ENCODE data around the gene KCNH5.

KCNH5 gene

DNA sequence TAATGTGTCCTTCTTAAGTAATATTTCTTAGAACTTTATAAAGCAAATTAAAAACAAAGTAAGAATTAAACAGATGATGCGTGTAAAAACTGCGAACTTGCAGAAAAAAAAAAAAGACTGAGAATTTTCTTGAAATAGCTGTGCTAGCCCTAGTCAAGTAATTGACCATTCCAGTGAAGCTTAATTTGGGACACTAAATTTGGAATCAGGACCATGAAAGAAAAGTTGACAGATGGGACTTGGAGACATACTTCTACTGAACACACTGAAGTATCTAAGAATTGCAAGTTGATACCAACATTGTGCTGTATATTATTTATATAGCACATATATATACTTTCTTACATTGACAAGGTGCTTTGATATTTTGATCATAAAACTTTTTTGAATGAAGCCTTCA lies 386.6 kb downstream of the KCNH5 start:
- H3K9ac ChIP-seq (ENCODE audit: low read depth, low read length, poor library complexity, severe bottlenecking) = no peak overlapping the region
- no peaks in the 10 kb centered on the region for H3K36me3 ChIP-seq (ENCODE audit: insufficient read depth, low read length)
- TF ChIP-seq, protein P1, sequence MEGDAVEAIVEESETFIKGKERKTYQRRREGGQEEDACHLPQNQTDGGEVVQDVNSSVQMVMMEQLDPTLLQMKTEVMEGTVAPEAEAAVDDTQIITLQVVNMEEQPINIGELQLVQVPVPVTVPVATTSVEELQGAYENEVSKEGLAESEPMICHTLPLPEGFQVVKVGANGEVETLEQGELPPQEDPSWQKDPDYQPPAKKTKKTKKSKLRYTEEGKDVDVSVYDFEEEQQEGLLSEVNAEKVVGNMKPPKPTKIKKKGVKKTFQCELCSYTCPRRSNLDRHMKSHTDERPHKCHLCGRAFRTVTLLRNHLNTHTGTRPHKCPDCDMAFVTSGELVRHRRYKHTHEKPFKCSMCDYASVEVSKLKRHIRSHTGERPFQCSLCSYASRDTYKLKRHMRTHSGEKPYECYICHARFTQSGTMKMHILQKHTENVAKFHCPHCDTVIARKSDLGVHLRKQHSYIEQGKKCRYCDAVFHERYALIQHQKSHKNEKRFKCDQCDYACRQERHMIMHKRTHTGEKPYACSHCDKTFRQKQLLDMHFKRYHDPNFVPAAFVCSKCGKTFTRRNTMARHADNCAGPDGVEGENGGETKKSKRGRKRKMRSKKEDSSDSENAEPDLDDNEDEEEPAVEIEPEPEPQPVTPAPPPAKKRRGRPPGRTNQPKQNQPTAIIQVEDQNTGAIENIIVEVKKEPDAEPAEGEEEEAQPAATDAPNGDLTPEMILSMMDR (conservative IDR thresholded peaks at IDR 0.05; ENCODE audit: low read length) = no peak
- no peak for TF ChIP-seq EZH2phosphoT487 (IDR thresholded peaks at IDR 0.05; ENCODE audit: borderline replicate concordance)
- no peak overlapping the region for H3K4me3 ChIP-seq (ENCODE audit: low read length, poor library complexity, severe bottlenecking)
- no peak overlapping the region for H2AFZ ChIP-seq (ENCODE audit: low read length)
- no peaks in the 10 kb centered on the region for H3K27me3 ChIP-seq (ENCODE audit: insufficient read depth, low read length, poor library complexity, severe bottlenecking)
- no peaks in the 10 kb centered on the region for H3K4me1 ChIP-seq (ENCODE audit: insufficient read depth, low read length, poor library complexity, severe bottlenecking)
- H3K9me3 ChIP-seq (ENCODE audit: insufficient read depth, low read depth, low read length) = no peaks in the 10 kb centered on the region
- no peaks in the 10 kb centered on the region for H4K20me1 ChIP-seq (ENCODE audit: insufficient read depth, low read length, poor library complexity, severe bottlenecking)
- H3K4me2 ChIP-seq (ENCODE audit: low read depth, low read length, poor library complexity, severe bottlenecking) = no peak overlapping the region
- H3K79me2 ChIP-seq (ENCODE audit: insufficient read depth, low read length) = no peaks in the 10 kb centered on the region
- H3K9me2 ChIP-seq (replicated peaks; ENCODE audit: low read depth, low read length) = no peaks in the 10 kb centered on the region
- no peaks in the 10 kb centered on the region for H3F3A ChIP-seq (ENCODE audit: low read depth)

DNA sequence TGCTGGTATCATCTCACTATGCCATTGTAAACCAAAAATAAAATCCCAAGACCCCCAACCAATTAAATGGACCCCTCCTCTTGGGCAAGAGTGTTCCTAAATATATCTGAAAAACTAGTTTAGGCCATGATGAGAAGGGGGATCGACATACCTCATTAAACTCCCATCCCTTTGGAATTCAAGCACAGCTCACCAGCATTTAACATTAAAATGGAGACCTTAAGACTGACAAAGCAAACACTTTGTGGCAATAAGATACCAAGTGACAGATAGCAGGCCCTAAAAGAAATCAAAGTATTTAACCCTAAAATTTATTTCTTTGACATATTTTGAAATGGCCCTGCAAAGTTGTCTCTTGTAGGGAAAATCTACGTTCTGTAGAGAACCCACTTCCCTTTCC lies 387.9 kb downstream of the KCNH5 start:
- Histone ChIP-seq H3K27me3 (ENCODE audit: insufficient read depth, low read length, poor library complexity, severe bottlenecking) (no peaks in the 10 kb centered on the region), H3K4me3 (ENCODE audit: low read length, poor library complexity, severe bottlenecking) (no peak overlapping the region), H3F3A (ENCODE audit: low read depth) (no peaks in the 10 kb centered on the region), H4K20me1 (ENCODE audit: insufficient read depth, low read length, poor library complexity, severe bottlenecking) (no peaks in the 10 kb centered on the region), H3K9ac (ENCODE audit: low read depth, low read length, poor library complexity, severe bottlenecking) (no peak overlapping the region), H3K9me3 (ENCODE audit: insufficient read depth, low read depth, low read length) (no peaks in the 10 kb centered on the region), H2AFZ (ENCODE audit: low read length) (no peak overlapping the region), H3K79me2 (ENCODE audit: insufficient read depth, low read length) (no peaks in the 10 kb centered on the region), H3K36me3 (ENCODE audit: insufficient read depth, low read length) (no peaks in the 10 kb centered on the region), H3K4me1 (ENCODE audit: insufficient read depth, low read length, poor library complexity, severe bottlenecking) (no peaks in the 10 kb centered on the region), H3K4me2 (ENCODE audit: low read depth, low read length, poor library complexity, severe bottlenecking) (no peak overlapping the region), H3K9me2 (replicated peaks; ENCODE audit: low read depth, low read length) (no peaks in the 10 kb centered on the region)
- TF ChIP-seq EZH2phosphoT487 (IDR thresholded peaks at IDR 0.05; ENCODE audit: borderline replicate concordance) = no peak
- TF ChIP-seq, protein P1 (conservative IDR thresholded peaks at IDR 0.05; ENCODE audit: low read length) = no peak

DNA sequence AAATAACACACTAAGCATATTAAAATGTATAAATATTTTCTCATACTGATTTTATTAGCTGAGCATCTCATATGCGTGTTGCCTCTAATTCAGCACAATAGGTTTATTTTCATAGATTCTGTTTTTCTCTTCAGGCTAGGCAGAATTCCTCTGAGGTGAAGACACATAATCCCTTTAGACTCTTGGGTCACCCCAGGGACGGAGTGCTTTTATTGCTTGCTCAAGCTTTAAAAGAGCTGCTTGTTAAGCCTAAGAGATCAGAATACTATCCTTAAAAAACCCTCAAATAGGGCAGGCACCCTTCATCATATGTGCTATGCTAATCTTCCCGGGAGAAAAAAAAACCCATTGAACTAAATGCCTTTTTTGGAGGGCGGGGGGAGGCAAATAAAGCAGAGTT lies 390.1 kb downstream of the KCNH5 start:
- H3K4me3 ChIP-seq (ENCODE audit: low read length, poor library complexity, severe bottlenecking) = no peak overlapping the region
- no peaks in the 10 kb centered on the region for H3K4me1 ChIP-seq (ENCODE audit: insufficient read depth, low read length, poor library complexity, severe bottlenecking)
- H3K79me2 ChIP-seq (ENCODE audit: insufficient read depth, low read length) = no peaks in the 10 kb centered on the region
- no peaks in the 10 kb centered on the region for H3F3A ChIP-seq (ENCODE audit: low read depth)
- no peak overlapping the region for H3K4me2 ChIP-seq (ENCODE audit: low read depth, low read length, poor library complexity, severe bottlenecking)
- H2AFZ ChIP-seq (ENCODE audit: low read length) = no peak overlapping the region
- no peaks in the 10 kb centered on the region for H3K9me3 ChIP-seq (ENCODE audit: insufficient read depth, low read depth, low read length)
- H3K27me3 ChIP-seq (ENCODE audit: insufficient read depth, low read length, poor library complexity, severe bottlenecking) = no peaks in the 10 kb centered on the region
- no peaks in the 10 kb centered on the region for H3K9me2 ChIP-seq (replicated peaks; ENCODE audit: low read depth, low read length)
- no peak overlapping the region for H3K9ac ChIP-seq (ENCODE audit: low read depth, low read length, poor library complexity, severe bottlenecking)
- TF ChIP-seq, protein P1 (conservative IDR thresholded peaks at IDR 0.05; ENCODE audit: low read length) = no peak
- TF ChIP-seq EZH2phosphoT487 (IDR thresholded peaks at IDR 0.05; ENCODE audit: borderline replicate concordance) = no peak
- no peaks in the 10 kb centered on the region for H3K36me3 ChIP-seq (ENCODE audit: insufficient read depth, low read length)
- H4K20me1 ChIP-seq (ENCODE audit: insufficient read depth, low read length, poor library complexity, severe bottlenecking) = no peaks in the 10 kb centered on the region
